GM18505 (cell line): ENCODE data around the gene GUCY2F.

Source experiments
- ATAC-seq: cut with Tn5 transposase; IDR thresholded peaks from one replicate; pipeline ENCODE4 v1.9.1; 2021; ENCODE audit not compliant: unreplicated experiment
- POLR2A ChIP-seq: IDR thresholded peaks from 4 replicates; pipeline ENCODE4 v1.6.1; 2011; ENCODE audit warnings: borderline replicate concordance; ENCODE audit not compliant: insufficient read depth, insufficient read length; ENCODE audit errors: extremely low read depth

GUCY2F gene

GRCh38 chrX:109378281-109378680, 103.6 kb downstream of the GUCY2F start:
- TF ChIP-seq POLR2A = no peak
- no peak for ATAC-seq

GRCh38 chrX:109374262-109374960, 107.5 kb downstream of the GUCY2F start:
- ATAC-seq = no peak
- no peak for TF ChIP-seq POLR2A

- TF ChIP-seq POLR2A = no peak
- no peak for ATAC-seq
These were observed 108.4 kb downstream of the GUCY2F start for GRCh38 chrX:109373468-109373867.

GRCh38 chrX:109372716-109373115, 109.2 kb downstream of the GUCY2F start:
- TF ChIP-seq POLR2A = no peak
- no peak for ATAC-seq

- ATAC-seq = no peak
- TF ChIP-seq POLR2A = no peak
These were observed 109.6 kb downstream of the GUCY2F start for GRCh38 chrX:109372291-109372690.

- no peak for ATAC-seq
- TF ChIP-seq POLR2A = no peak
These were observed 119.8 kb downstream of the GUCY2F start for GRCh38 chrX:109362101-109362500.

GRCh38 chrX:109360301-109360700, 121.6 kb downstream of the GUCY2F start:
- no peak for ATAC-seq
- no peak for TF ChIP-seq POLR2A

- TF ChIP-seq POLR2A = no peak
These were observed 124.2 kb downstream of the GUCY2F start for GRCh38 chrX:109357706-109358105.

GRCh38 chrX:109356684-109357083, 125.2 kb downstream of the GUCY2F start:
- ATAC-seq = no peak
- no peak for TF ChIP-seq POLR2A

More at GRCh38 chrX:109357706-109358105, 124.2 kb downstream of the GUCY2F start:
- no peak for ATAC-seq

GRCh38 chrX:109352066-109352588, 129.8 kb downstream of the GUCY2F start:
- no peak for ATAC-seq

GRCh38 chrX:109351557-109351956, 130.3 kb downstream of the GUCY2F start:
- no peak for TF ChIP-seq POLR2A
- no peak for ATAC-seq

More at GRCh38 chrX:109352066-109352588, 129.8 kb downstream of the GUCY2F start:
- TF ChIP-seq POLR2A = no peak

- no peak for ATAC-seq
- no peak for TF ChIP-seq POLR2A
These were observed 131.3 kb downstream of the GUCY2F start for GRCh38 chrX:109350551-109350950.

- ATAC-seq = no peak
- no peak for TF ChIP-seq POLR2A
These were observed 131.8 kb downstream of the GUCY2F start for GRCh38 chrX:109350051-109350450.

- no peak for ATAC-seq
- TF ChIP-seq POLR2A = no peak
These were observed 134.3 kb downstream of the GUCY2F start for GRCh38 chrX:109347632-109348031.

- no peak for TF ChIP-seq POLR2A
- ATAC-seq = no peak
These were observed 135.4 kb downstream of the GUCY2F start for GRCh38 chrX:109346491-109346890.

GRCh38 chrX:109345856-109346255, 136.0 kb downstream of the GUCY2F start:
- no peak for ATAC-seq
- no peak for TF ChIP-seq POLR2A

GRCh38 chrX:109344678-109345077, 137.2 kb downstream of the GUCY2F start:
- no peak for TF ChIP-seq POLR2A
- ATAC-seq = no peak
